ENCODE results near the gene SRP9.
"Not testable (repeated sequence)": the region's sequence is repeated elsewhere in the genome, so short reads cannot be mapped to it uniquely, and the experiment has no call there.

Gene SRP9

DNA sequence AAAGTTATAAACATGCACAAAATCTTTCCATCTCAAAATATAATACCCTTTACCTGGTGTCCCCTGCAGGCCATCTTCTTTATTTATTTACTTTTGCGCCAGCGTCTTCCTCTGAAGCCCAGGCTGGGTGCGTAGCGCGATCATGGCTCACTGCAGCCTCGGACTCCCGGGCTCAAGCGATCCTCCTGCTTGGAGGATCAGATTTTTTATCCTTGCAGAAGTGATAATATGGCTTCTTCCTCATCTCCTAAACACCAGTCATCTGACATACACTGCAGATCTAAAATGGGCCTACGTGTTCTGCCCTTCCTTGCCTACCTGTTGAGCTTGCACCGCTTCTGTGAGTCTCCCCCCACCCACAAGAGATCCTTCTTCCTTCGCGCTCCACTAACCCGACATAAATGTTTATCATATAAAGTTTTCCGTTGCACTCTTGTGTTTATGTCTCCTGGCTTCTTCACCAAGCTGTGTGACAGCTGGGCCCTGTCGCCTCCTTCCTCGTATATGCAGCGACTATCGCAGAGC, 506 bp upstream of the SRP9 start:
- no peak for DNase-seq

GRCh38 chr1:225778337-225778669, 677 bp downstream of the SRP9 start:
- no peak for DNase-seq

DNA sequence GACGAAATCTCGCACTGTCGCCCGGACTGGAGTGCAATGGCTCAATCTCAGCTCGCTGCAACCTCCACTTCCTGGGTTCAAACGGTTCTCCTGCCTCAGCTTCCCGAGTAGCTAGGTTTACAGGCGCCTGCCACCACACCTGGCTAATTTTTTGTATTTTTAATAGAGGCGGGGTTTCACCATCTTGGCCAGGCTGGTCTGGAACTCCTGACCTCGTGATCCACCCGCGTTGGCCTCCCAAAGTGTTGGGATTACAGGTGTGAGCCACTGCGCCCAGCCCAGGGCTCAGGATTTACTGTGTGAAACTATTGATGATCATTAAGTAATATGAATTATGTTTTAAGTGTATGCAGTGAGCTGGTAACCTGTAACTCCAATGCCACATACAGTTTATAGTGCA, 1.5 kb downstream of the SRP9 start:
- not testable (repeated sequence) for DNase-seq

- DNase-seq: no peak
These were observed 2.5 kb downstream of the SRP9 start for GRCh38 chr1:225780134-225780533.

DNA sequence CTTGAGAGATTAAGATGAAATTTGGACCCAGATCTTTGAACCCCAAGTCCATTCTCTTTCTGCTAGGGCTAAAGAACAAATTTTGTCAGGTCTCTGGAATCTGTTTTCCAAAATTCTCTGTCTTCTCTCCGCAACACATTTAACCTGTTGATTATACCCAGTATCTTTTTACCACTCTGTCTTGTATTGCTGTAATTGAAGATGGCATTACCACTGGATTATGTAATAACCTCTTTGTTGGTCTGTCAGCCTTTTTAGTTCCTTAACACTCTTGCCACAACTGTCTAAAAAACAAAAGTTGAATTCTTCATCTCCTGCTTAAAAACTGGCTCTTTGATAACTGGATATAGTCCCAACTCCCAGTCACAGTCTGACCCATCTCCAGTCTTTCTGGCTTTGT, 3.0 kb downstream of the SRP9 start:
- DNase-seq: peak; percentile 21 to 55

- not testable (repeated sequence) for DNase-seq
These were observed 11.5 kb downstream of the SRP9 start for GRCh38 chr1:225789142-225789541.

DNA sequence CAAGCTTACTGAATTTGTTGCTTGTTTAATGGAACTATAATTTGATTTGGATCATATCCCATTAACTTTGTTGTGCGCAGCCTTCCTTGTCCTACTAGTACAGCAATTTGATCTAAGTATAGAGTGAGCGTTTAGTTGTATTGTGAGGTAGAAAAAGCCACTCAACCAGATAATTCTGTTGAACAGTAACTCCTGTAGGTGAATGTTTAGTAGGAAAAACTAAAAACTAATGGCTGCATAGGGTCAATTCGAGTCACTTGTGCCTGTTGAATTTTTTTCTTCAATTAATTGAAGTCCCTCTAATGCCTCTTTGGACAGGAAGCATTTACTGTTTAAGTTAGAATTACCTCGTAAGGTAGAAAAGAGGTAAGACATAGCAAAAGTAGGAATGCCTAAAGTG, 17.3 kb downstream of the SRP9 start:
- DNase-seq: no peak

- DNase-seq: not testable (repeated sequence)
These were observed 18.5 kb downstream of the SRP9 start for GRCh38 chr1:225796097-225796496.

- DNase-seq: not testable (repeated sequence)
These were observed 23.5 kb downstream of the SRP9 start for GRCh38 chr1:225801146-225801545.

DNA sequence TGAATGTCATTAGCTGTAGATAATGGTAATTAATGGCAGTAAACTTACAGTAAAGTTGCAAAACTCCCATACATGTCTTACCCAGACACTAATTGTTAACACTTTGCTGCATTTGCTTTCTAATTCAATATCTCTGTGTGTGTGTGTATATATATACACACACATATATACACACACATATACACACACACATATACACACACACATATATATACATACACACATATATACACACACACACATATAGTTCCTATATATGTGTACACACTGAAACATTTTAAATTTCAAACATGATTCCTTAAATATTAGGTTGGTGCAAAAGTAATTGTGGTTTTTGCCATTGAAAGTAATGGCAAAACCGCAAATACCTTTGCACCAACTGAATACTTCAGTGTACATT, 28.6 kb downstream of the SRP9 start:
- no peak for DNase-seq

- DNase-seq: not testable (repeated sequence)
These were observed 29.1 kb downstream of the SRP9 start for GRCh38 chr1:225806736-225807135.

GRCh38 chr1:225808136-225808535, 30.5 kb downstream of the SRP9 start:
- DNase-seq: no peak

DNA sequence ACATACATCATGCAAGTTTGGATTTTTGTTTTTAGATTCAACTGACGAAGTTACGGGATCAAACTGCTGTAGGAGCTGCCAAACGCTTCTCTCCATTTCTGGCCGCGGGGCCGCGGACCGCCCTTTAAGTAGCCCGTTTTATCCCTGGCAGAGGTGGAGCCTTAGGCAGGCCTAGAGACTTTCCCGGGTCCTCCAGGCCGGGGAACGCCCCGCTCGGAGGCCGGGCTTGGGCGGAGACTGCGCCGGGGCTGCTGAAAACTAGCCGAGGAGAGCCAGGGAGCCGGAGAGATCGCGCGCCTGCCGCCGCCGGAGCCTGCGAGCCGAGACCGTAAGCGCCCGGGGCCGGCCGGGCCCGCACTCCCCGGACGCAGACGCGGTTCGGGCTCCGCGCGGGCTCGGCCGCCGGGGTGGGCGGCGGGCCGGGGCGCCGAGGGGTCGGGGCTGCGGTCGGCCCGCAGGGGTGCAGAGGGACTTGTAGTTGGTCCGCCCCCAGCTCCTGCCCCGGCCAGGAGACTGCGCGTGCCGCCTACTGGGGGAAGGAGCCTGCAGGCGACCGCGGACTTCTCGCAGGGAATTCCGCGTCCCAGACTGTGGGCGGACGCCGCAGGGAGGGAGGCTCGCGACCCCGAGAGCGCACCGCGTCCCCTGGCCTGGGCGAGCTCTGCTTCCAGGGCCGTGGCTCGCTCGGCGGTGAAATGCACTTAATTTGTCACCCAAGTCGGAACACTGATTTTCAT, 32.4 kb downstream of the SRP9 start, which contains the start of gene EPHX1:
Gene EPHX1, plus strand, starts transcription at position 283 of the 737 bp plus-strand sequence. CDS start 18,606 bp downstream, outside the sequence.
- DNase-seq: peak; percentile 85 to 87

GRCh38 chr1:225810579-225811538, 33.2 kb downstream of the SRP9 start:
- peak in 1 of 2 donors; percentile 8 for DNase-seq

DNA sequence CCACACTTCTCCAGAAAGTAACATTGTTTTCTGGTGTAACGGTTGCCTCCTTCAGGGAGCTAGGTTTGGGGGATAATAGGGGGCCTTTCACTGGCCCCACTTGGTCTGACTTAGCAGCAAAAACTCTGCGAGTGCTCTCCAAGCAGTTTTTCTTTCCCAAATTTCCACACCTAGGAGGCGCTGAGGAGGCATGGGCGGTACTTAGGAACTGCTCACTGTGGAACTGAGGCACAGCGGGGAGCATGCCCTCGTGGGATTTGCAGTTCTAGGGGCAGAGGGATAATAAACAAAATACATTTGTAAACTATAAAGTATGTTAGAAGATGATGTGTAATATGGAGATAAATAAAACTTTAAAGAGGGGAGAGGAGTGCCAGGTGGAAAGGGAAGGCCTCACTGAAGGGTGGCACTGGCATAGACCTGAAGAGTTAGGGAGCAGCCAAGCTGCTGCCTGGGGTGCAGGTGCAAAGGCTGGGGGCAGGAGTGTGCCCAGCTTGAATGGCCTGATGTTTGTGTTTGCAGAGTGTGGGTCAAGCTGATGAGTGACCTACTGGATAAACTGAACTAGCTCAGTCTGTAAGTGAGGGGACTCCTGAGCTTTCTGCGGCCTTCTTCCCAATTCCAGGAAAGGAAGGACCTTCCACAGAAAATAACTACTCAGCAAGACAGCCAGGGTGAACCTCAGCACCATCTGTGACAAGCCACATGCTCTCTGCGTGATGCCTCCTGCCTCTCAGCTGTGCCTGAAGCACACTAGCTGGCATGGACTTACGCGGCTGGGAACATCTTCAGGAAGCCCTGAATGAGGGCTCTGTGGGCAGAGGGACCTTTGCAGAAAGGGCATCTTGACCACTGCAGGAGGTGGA, 34.2 kb downstream of the SRP9 start:
- no peak for DNase-seq

DNA sequence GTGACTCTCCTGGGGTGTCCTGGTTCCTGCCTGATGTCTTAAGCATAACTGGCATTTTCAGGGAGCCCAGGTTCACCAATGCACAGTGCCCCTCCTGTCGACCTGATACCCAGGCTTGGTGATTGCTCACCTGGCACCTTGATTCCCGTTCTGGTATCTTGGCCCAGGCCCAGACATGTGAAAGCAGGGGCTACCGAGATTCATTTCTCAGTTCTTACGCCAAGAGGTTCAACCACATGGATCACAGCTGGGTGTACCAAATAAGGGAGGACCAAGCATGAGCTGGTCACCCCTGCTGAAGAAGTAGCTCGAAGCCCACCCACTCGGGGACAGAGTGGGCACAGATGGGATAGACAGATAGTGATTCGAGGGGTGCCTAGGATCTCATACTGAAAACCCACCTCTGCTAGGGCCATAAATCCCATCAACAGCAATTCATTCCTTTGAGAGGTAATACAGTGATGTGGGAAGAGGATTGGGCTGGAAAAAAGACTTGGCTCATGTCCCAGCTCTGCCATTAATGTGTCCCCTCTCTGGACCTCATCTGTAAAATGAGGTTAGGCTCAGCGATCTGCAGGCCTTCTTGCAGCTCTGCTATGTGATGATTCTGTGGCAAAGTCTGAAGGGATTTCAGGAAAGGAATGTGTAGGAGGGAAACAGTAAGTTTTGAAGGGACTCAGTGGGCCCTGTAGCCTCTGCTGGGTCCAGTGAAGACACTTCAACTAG, 35.0 kb downstream of the SRP9 start:
- DNase-seq: no peak

GRCh38 chr1:225813214-225813964, 35.8 kb downstream of the SRP9 start:
- DNase-seq: peak; percentile 88 to 93

DNA sequence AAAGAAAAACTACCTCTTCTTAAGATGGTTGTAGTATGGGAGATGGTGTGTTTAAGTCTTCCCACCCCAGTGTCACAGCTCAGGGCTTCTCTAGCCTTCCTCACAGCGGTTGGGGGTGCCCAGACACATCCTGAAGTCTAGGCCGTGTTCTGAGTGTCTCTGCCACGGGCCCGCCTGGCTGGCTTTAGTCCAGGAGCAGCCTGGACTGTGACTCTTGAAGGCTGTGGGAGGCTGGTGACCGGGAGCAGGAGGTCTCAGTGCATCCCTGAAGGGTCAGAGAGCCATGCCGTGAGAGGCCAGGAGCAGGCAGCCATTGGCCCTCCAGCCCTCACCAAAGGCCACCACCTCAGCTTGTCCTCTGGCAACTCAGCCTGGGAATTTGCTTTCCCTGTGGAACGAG, 36.8 kb downstream of the SRP9 start:
- DNase-seq: no peak

DNA sequence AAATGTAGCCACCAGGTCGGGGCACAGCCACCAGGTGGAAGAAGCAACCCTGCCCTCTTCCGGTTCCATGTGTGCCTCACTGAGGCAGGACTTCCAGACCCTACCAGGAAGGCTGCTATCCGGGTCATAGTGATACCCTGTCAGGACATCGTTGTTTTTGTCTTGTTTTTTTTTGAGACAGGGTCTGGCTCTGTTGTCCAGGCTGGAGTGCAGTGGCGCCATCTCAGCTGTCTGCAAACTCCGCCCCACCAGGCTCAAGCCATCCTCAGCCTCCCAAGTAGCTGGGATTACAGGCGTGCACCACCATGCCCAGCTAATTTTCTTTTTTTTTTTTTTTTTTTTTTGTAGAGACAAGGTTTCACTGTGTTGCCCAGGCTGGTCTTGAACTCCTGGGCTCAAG, 37.5 kb downstream of the SRP9 start:
- DNase-seq: not testable (repeated sequence)

GRCh38 chr1:225815526-225816178, 38.0 kb downstream of the SRP9 start:
- no peak for DNase-seq

Data from inflammatory macrophage (primary cell).